Caco-2 (cell line): ENCODE results near the gene HIRIP3. TPM values are rescaled to one million over a fixed set of nuclear protein-coding genes. Genes with fewer than 3 reads are reported as not detected.

Experiments
- BruUV-seq: library from RNA; stranded (reverse); fragments of 400-500 nt; replicated peaks from 2 replicates; lab custom pipeline; 2021; lab: Mats Ljungman, UMichigan
- CTCF ChIA-PET: fragments of 300-600 bp; sonication (Branson Sonifier 250); formaldehyde crosslinking; loops from one replicate; lab custom pipeline; 2022; ENCODE audit warnings: antibody characterized with exemption; lab: Charles Lee
- POLR2A ChIA-PET: fragments of 300-600 bp; sonication (Branson Sonifier 250); formaldehyde crosslinking; loops from one replicate; lab custom pipeline; 2022; ENCODE audit warnings: antibody characterized with exemption; lab: Charles Lee
- DNase-seq, 2 experiments: peaks; one replicate each; pipeline versions ENCODE4 v3.0.0 to v3.0.0-alpha.2; 2020 to 2022
- H3K27me3 ChIP-seq: replicated peaks from 2 replicates; pipeline ENCODE4 v1.6.0; 2011; ENCODE audit warnings: low read length; ENCODE audit not compliant: control insufficient read depth, insufficient read depth
- H3K36me3 ChIP-seq: 2 replicates; pipeline ENCODE4 v1.5.1; 2011; ENCODE audit warnings: low read length; ENCODE audit not compliant: control insufficient read depth, insufficient read depth
- H3K4me1 ChIP-seq: fragments of 250-450 bp; sonication (Bioruptor Pico); 2 replicates; pipeline ENCODE4 v1.5.1; 2020; ENCODE audit warnings: mild to moderate bottlenecking
- H3K4me3 ChIP-seq: 2 replicates; pipeline ENCODE4 v1.5.1; 2011; ENCODE audit warnings: low read depth, mild to moderate bottlenecking, control low read depth, low read length
- H3K9me3 ChIP-seq: fragments of 250-450 bp; sonication (Bioruptor Pico); 2 replicates; pipeline ENCODE4 v1.5.1; 2020; ENCODE audit warnings: mild to moderate bottlenecking, moderate library complexity
- H3K27ac Mint-ChIP-seq: one replicate; pipeline ENCODE4 v1.8.0; 2022; ENCODE audit warnings: mixed read lengths; ENCODE audit not compliant: unreplicated experiment
- H3K27me3 Mint-ChIP-seq: one replicate; pipeline ENCODE4 v1.8.0; 2022; ENCODE audit warnings: mixed read lengths; ENCODE audit not compliant: insufficient read depth, unreplicated experiment
- H3K36me3 Mint-ChIP-seq: one replicate; pipeline ENCODE4 v1.8.0; 2022; ENCODE audit warnings: mild to moderate bottlenecking, mixed read lengths; ENCODE audit not compliant: insufficient read depth, unreplicated experiment
- H3K4me1 Mint-ChIP-seq: one replicate; pipeline ENCODE4 v1.8.0; 2022; ENCODE audit warnings: low read depth, mixed read lengths; ENCODE audit not compliant: unreplicated experiment
- H3K4me3 Mint-ChIP-seq: one replicate; pipeline ENCODE4 v1.8.0; 2022; ENCODE audit warnings: mild to moderate bottlenecking, moderate library complexity, mixed read lengths; ENCODE audit not compliant: unreplicated experiment
- H3K9me3 Mint-ChIP-seq: one replicate; pipeline ENCODE4 v1.8.0; 2022; ENCODE audit warnings: mixed read lengths; ENCODE audit not compliant: unreplicated experiment
- CTCF ChIP-seq, 2 experiments: fragments of 200-600 bp in 1 of 2; IDR thresholded peaks; 1 replicate in 1 of 2; 2 replicates in 1 of 2; pipeline versions ENCODE4 v1.5.1 to v1.8.0; 2011 to 2022; ENCODE audit warnings: antibody characterized with exemption in 1 of 2, control low read depth in 1 of 2, inconsistent platforms in 1 of 2, low read depth in 1 of 2, low read length in 1 of 2, mild to moderate bottlenecking in 1 of 2, moderate library complexity in 1 of 2; ENCODE audit not compliant: insufficient read depth in 1 of 2, severe bottlenecking in 1 of 2, unreplicated experiment in 1 of 2
- intact Hi-C: fragments of 100-400 bp; cut with micrococcal nuclease; formaldehyde crosslinking; loops from one replicate; pipeline ENCODE4 v1.10.0; 2022; ENCODE audit not compliant: unreplicated experiment
- total RNA-seq: library from RNA; stranded (reverse); gene quantifications from 2 replicates; pipeline ENCODE4 v1.2.3, GENCODE V29; 2022

HIRIP3 gene
- total RNA-seq, 1 experiment from 2014 or later: 23.3 TPM

GRCh38 chr16:29943846-29944799 is 51.3 kb downstream of the HIRIP3 start:
- intact Hi-C loops: loop anchor here (1.0 kb wide), 1 partner anchor 17 kb away; no protein-coding TSS in a partner anchor
- H3K4me1 Mint-ChIP-seq: peaks cover 18% of the 10 kb centered on the region
- peak; percentile 86 to 94 for DNase-seq
- peaks cover 31% of the 10 kb centered on the region for H3K4me1 ChIP-seq
- H3K9me3 ChIP-seq: peaks cover 8% of the 10 kb centered on the region
- peak overlapping the region; percentile 45 for H3K4me3 Mint-ChIP-seq
- ChIA-PET POLR2A (interaction anchor here (0.6 to 0.9 kb wide), 3 partner anchors 18 to 88 kb away, joined by 5 to 16 read pairs (median 6); partner anchors contain the start of gene KCTD13), CTCF (interaction anchor here (0.6 to 1.5 kb wide), 6 partner anchors 12 to 236 kb away, joined by 3 to 10 read pairs (median 4); partner anchors contain the start of genes KCTD13, TAOK2 and TMEM219)
- peak in 1 of 2 experiments; percentile 38 for TF ChIP-seq CTCF (IDR thresholded peaks at IDR 0.05; ENCODE audit: insufficient read depth in 1 of 2, low read depth in 1 of 2, low read length in 1 of 2, severe bottlenecking in 1 of 2, unreplicated experiment in 1 of 2)
- H3K27me3 ChIP-seq: no peaks in the 10 kb centered on the region
- peaks cover 10% of the 10 kb centered on the region for H3K9me3 Mint-ChIP-seq
- H3K27ac Mint-ChIP-seq: peak overlapping the region; percentile 74
- no peaks in the 10 kb centered on the region for H3K36me3 ChIP-seq
- H3K27me3 Mint-ChIP-seq: no peaks in the 10 kb centered on the region
- TSS peak; percentile 83 for BruUV-seq
- H3K36me3 Mint-ChIP-seq: peaks cover 16% of the 10 kb centered on the region
- H3K4me3 ChIP-seq: no peak overlapping the region

Other genes starting within 250 kb of the HIRIP3 start
- gene C16orf54, start 249.6 kb downstream of the HIRIP3 start, total RNA-seq: not detected in 2 replicates
- gene ZG16, start 217.4 kb downstream of the HIRIP3 start, total RNA-seq: 1.4 and 1.9 TPM in 2 replicates
- gene KIF22, start 204.9 kb downstream of the HIRIP3 start, total RNA-seq: 134 and 152 TPM in 2 replicates
- 299 and 317 TPM in 2 replicates for gene MAZ, start 189.1 kb downstream of the HIRIP3 start, total RNA-seq
- gene PRRT2, start 183.4 kb downstream of the HIRIP3 start, total RNA-seq: 3.6 and 3.9 TPM in 2 replicates
- 31.4 and 33.0 TPM in 2 replicates for gene PAGR1, start 179.5 kb downstream of the HIRIP3 start, total RNA-seq
- 62.9 and 72.5 TPM in 2 replicates for gene MVP, start 175.2 kb downstream of the HIRIP3 start, total RNA-seq
- gene CDIPT, start 132.4 kb downstream of the HIRIP3 start, total RNA-seq: 56.6 and 57.1 TPM in 2 replicates
- gene SEZ6L2, start 96.1 kb downstream of the HIRIP3 start, total RNA-seq: 24.1 and 26.3 TPM in 2 replicates
- 13.2 and 14.7 TPM in 2 replicates for gene ASPHD1, start 95.1 kb downstream of the HIRIP3 start, total RNA-seq
- 13.0 and 14.9 TPM in 2 replicates for gene KCTD13, start 69.4 kb downstream of the HIRIP3 start, total RNA-seq
- gene TMEM219, start 33.5 kb downstream of the HIRIP3 start, total RNA-seq: 54.5 and 57.7 TPM in 2 replicates
- 45.8 and 47.1 TPM in 2 replicates for gene TAOK2, start 21.7 kb downstream of the HIRIP3 start, total RNA-seq
- 58.6 and 58.8 TPM in 2 replicates for gene INO80E, start 624 bp upstream of the HIRIP3 start, total RNA-seq
- gene DOC2A, start 15.4 kb upstream of the HIRIP3 start, total RNA-seq: 3.5 and 4.5 TPM in 2 replicates
- not detected in 2 replicates for gene C16orf92, start 27.6 kb upstream of the HIRIP3 start, total RNA-seq
- 0.48 and 0.60 TPM in 2 replicates for gene TLCD3B, start 35.7 kb upstream of the HIRIP3 start, total RNA-seq
- 675 and 802 TPM in 2 replicates for gene ALDOA, start 70.1 kb upstream of the HIRIP3 start, total RNA-seq
- 130 and 134 TPM in 2 replicates for gene PPP4C, start 80.4 kb upstream of the HIRIP3 start, total RNA-seq
- 1.1 and 1.6 TPM in 2 replicates for gene TBX6, start 96.3 kb upstream of the HIRIP3 start, total RNA-seq
- 24.4 and 26.3 TPM in 2 replicates for gene YPEL3, start 100.6 kb upstream of the HIRIP3 start, total RNA-seq
- 5.8 and 8.4 TPM in 2 replicates for gene GDPD3, start 117.9 kb upstream of the HIRIP3 start, total RNA-seq
- 64.0 and 71.9 TPM in 2 replicates for gene MAPK3, start 127.6 kb upstream of the HIRIP3 start, total RNA-seq
- 0.95 and 1.2 TPM in 2 replicates for gene CORO1A, start 188.0 kb upstream of the HIRIP3 start, total RNA-seq
- 96.5 and 114 TPM in 2 replicates for gene BOLA2B, start 198.0 kb upstream of the HIRIP3 start, total RNA-seq
- 19.1 and 19.9 TPM in 2 replicates for gene SLX1A, start 198.3 kb upstream of the HIRIP3 start, total RNA-seq
- gene SULT1A3, start 203.6 kb upstream of the HIRIP3 start, total RNA-seq: 8.3 and 9.1 TPM in 2 replicates